GM12878 (cell line): Measurements from ENCODE around the gene MYMX. TPM values are rescaled to one million over a fixed set of nuclear protein-coding genes. Genes with fewer than 3 reads are reported as not detected.
A peak's percentile ranks its signal among the peaks of the same experiment; 100 is the strongest.

Experiments
- BACH1 ChIP-seq: fragments of 450-650 bp; IDR thresholded peaks from 2 replicates; pipeline ENCODE4 v1.6.1; 2017; ENCODE audit warnings: mild to moderate bottlenecking, borderline replicate concordance
- CEBPB ChIP-seq, 2 experiments: fragments of 150-350 bp in 1 of 2; IDR thresholded peaks; 2 replicates each; pipeline ENCODE4 v1.6.1; 2012 to 2014; ENCODE audit warnings: low read depth in 2 of 2, low read length in 2 of 2, borderline replicate concordance in 1 of 2, inconsistent platforms in 1 of 2
- CHD1 ChIP-seq: IDR thresholded peaks from 2 replicates; pipeline ENCODE4 v1.6.1; 2012; ENCODE audit warnings: low read depth, low read length, improper control_type of control experiment
- CREB1 ChIP-seq: IDR thresholded peaks from 2 replicates; pipeline ENCODE4 v1.6.1; 2012; ENCODE audit warnings: low read depth, mild to moderate bottlenecking, inconsistent platforms
- MEF2A ChIP-seq: IDR thresholded peaks from 2 replicates; pipeline ENCODE4 v1.6.1; 2011; ENCODE audit warnings: low read depth, mild to moderate bottlenecking, low read length, moderate library complexity; ENCODE audit not compliant: insufficient read depth
- MLLT1 ChIP-seq: fragments of 450-650 bp; IDR thresholded peaks from 2 replicates; pipeline ENCODE4 v1.6.1; 2016; ENCODE audit warnings: mild to moderate bottlenecking
- PAX5 ChIP-seq: IDR thresholded peaks from 2 replicates; pipeline ENCODE4 v1.6.1; 2011; ENCODE audit warnings: low read depth, low read length, borderline replicate concordance
- RAD21 ChIP-seq: IDR thresholded peaks from 2 replicates; pipeline ENCODE4 v1.6.1; 2011; ENCODE audit warnings: mild to moderate bottlenecking, low read depth, low read length, moderate library complexity; ENCODE audit not compliant: insufficient read depth
- RCOR1 ChIP-seq: conservative IDR thresholded peaks from 2 replicates; pipeline ENCODE4 v1.6.1; 2012; ENCODE audit warnings: low read depth, low read length, improper control_type of control experiment
- RELA ChIP-seq: fragments of 450-650 bp; IDR thresholded peaks from 2 replicates; pipeline ENCODE4 v1.8.0; 2014; ENCODE audit warnings: borderline replicate concordance; ENCODE audit not compliant: partially characterized antibody
- RELB ChIP-seq: fragments of 450-650 bp; IDR thresholded peaks from 2 replicates; pipeline ENCODE4 v1.6.1; 2017; ENCODE audit warnings: low read depth, mild to moderate bottlenecking, moderate library complexity
- RFX5 ChIP-seq: IDR thresholded peaks from 2 replicates; pipeline ENCODE4 v1.6.1; 2011; ENCODE audit warnings: low read depth, low read length, improper control_type of control experiment
- SRF ChIP-seq, 2 experiments: IDR thresholded peaks; 2 replicates each; pipeline ENCODE4 v1.6.1; 2011; ENCODE audit warnings: low read depth in 2 of 2, low read length in 2 of 2, mild to moderate bottlenecking in 1 of 2, moderate library complexity in 1 of 2
- SUZ12 ChIP-seq: fragments of 200-600 bp; sonication (generic); IDR thresholded peaks from one replicate; pipeline ENCODE4 v1.6.1; 2018; ENCODE audit warnings: antibody characterized with exemption, mild to moderate bottlenecking; ENCODE audit not compliant: unreplicated experiment
- YBX1 ChIP-seq: fragments of 450-650 bp; IDR thresholded peaks from 2 replicates; pipeline ENCODE4 v1.6.1; 2016; ENCODE audit warnings: antibody characterized with exemption
- ZBED1 ChIP-seq: IDR thresholded peaks from 2 replicates; pipeline ENCODE4 v1.6.1; 2016; ENCODE audit warnings: borderline replicate concordance
- ZSCAN29 ChIP-seq: fragments of 450-650 bp; IDR thresholded peaks from 2 replicates; pipeline ENCODE4 v1.6.1; 2017; ENCODE audit warnings: mild to moderate bottlenecking, moderate library complexity
- polyA plus RNA-seq, 11 experiments: library from polyadenylated mRNA; depleted of rRNA in 4 of 11; unstranded in 6 of 11; stranded (reverse) in 5 of 11; fragments of >200 nt; fragmentation: Nextera tagmentation in 4 of 11; fragmentation: Illumina TruSeq in 1 of 11; extraction: Ambion mirVana in 4 of 11; extraction: Trizol in 1 of 11; gene quantifications; 1 replicate in 1 of 11; 2 replicates in 10 of 11; pipeline versions ENCODE4 v1.2.1 to v1.2.3, GENCODE V29; 2011 to 2016; ENCODE audit warnings: inconsistent platforms in 2 of 11, missing spikeins in 2 of 11, low read depth in 1 of 11
- total RNA-seq, 4 experiments: library from RNA; depleted of rRNA in 3 of 4; stranded (reverse); fragments of >200 nt in 3 of 4; fragmentation: Illumina TruSeq in 1 of 4; extraction: Trizol in 1 of 4; gene quantifications; 2 replicates each; pipeline versions ENCODE4 v1.2.1 to v1.2.3, GENCODE V29; 2013 to 2021
- TF ChIP-seq, protein P1 (sequence below): IDR thresholded peaks from 2 replicates; pipeline ENCODE4 v1.6.1; 2011; ENCODE audit warnings: mild to moderate bottlenecking, low read depth, low read length, moderate library complexity; ENCODE audit not compliant: insufficient replicate concordance
- TF ChIP-seq, protein P2 (sequence below): fragments of 450-650 bp; IDR thresholded peaks from 2 replicates; pipeline ENCODE4 v1.6.1; 2018; ENCODE audit warnings: borderline replicate concordance, mild to moderate bottlenecking; ENCODE audit not compliant: partially characterized antibody
- TF ChIP-seq, protein P3 (sequence below): fragments of 450-650 bp; IDR thresholded peaks from 2 replicates; pipeline ENCODE4 v1.6.1; 2017; ENCODE audit warnings: mild to moderate bottlenecking, low read depth, inconsistent platforms; ENCODE audit not compliant: poor library complexity, severe bottlenecking

The MYMX gene
- total and polyA plus RNA-seq, 10 of the 15 experiments (the other 5 are each of a cell fraction or from before 2014, with no cell fraction given), result not detected

GRCh38 chr6:44263354-44264100, 46.8 kb downstream of the MYMX start (continued):
- TF ChIP-seq, protein P1, sequence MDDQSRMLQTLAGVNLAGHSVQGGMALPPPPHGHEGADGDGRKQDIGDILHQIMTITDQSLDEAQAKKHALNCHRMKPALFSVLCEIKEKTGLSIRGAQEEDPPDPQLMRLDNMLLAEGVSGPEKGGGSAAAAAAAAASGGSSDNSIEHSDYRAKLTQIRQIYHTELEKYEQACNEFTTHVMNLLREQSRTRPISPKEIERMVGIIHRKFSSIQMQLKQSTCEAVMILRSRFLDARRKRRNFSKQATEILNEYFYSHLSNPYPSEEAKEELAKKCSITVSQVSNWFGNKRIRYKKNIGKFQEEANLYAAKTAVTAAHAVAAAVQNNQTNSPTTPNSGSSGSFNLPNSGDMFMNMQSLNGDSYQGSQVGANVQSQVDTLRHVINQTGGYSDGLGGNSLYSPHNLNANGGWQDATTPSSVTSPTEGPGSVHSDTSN, result peak; percentile 28
- TF ChIP-seq CEBPB (IDR thresholded peaks at IDR 0.05; ENCODE audit: borderline replicate concordance in 1 of 2, low read depth in 2 of 2, low read length in 2 of 2), result no peak
- TF ChIP-seq MEF2A, result no peak
- 0 out of 2 replicates have a peak, but pooled peaks have one; percentile 40 for TF ChIP-seq RCOR1
- TF ChIP-seq, protein P2, sequence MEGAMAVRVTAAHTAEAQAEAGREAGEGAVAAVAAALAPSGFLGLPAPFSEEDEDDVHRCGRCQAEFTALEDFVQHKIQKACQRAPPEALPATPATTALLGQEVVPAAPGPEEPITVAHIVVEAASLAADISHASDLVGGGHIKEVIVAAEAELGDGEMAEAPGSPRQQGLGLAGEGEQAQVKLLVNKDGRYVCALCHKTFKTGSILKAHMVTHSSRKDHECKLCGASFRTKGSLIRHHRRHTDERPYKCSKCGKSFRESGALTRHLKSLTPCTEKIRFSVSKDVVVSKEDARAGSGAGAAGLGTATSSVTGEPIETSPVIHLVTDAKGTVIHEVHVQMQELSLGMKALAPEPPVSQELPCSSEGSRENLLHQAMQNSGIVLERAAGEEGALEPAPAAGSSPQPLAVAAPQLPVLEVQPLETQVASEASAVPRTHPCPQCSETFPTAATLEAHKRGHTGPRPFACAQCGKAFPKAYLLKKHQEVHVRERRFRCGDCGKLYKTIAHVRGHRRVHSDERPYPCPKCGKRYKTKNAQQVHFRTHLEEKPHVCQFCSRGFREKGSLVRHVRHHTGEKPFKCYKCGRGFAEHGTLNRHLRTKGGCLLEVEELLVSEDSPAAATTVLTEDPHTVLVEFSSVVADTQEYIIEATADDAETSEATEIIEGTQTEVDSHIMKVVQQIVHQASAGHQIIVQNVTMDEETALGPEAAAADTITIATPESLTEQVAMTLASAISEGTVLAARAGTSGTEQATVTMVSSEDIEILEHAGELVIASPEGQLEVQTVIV, result no peak
- peak; percentile 69; the same call in 1 of the 2 replicates for TF ChIP-seq PAX5
- no peak for TF ChIP-seq CHD1
- peak; percentile 84; the same call in 1 of the 2 replicates for TF ChIP-seq MLLT1
- no peak for TF ChIP-seq ZSCAN29
- TF ChIP-seq RELA, result peak; percentile 79
- TF ChIP-seq RAD21, result no peak
- no peak for TF ChIP-seq RFX5
- no peak for TF ChIP-seq SUZ12
- no peak for TF ChIP-seq YBX1
- peak; percentile 59; the same call in 1 of the 2 replicates for TF ChIP-seq BACH1
- 0 out of 4 replicates have a peak, but pooled peaks of 1 of the 2 experiments have one; percentile 26 for TF ChIP-seq SRF (IDR thresholded peaks at IDR 0.05; ENCODE audit: low read depth in 2 of 2, low read length in 2 of 2)
- TF ChIP-seq ZBED1, result peak; percentile 61; the same call in 1 of the 2 replicates
- TF ChIP-seq RELB, result peak; percentile 95
- TF ChIP-seq, protein P3, sequence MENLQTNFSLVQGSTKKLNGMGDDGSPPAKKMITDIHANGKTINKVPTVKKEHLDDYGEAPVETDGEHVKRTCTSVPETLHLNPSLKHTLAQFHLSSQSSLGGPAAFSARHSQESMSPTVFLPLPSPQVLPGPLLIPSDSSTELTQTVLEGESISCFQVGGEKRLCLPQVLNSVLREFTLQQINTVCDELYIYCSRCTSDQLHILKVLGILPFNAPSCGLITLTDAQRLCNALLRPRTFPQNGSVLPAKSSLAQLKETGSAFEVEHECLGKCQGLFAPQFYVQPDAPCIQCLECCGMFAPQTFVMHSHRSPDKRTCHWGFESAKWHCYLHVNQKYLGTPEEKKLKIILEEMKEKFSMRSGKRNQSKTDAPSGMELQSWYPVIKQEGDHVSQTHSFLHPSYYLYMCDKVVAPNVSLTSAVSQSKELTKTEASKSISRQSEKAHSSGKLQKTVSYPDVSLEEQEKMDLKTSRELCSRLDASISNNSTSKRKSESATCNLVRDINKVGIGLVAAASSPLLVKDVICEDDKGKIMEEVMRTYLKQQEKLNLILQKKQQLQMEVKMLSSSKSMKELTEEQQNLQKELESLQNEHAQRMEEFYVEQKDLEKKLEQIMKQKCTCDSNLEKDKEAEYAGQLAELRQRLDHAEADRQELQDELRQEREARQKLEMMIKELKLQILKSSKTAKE, result no peak
- no peak for TF ChIP-seq CREB1
